KG1 (cell line): ENCODE data around the gene PRSS1.
"Not testable (repeated sequence)": the region's sequence is repeated elsewhere in the genome, so short reads cannot be mapped to it uniquely, and the experiment has no call there.

Source experiments
- DNase-seq: peaks from one replicate; lab custom pipeline; 2025; lab: John Stamatoyannopoulos, UW

The PRSS1 gene

GRCh38 chr7:142773937-142774744 is 24.9 kb downstream of the PRSS1 start:
- no peak for DNase-seq

GRCh38 chr7:142774826-142775225 is 25.6 kb downstream of the PRSS1 start:
- no peak for DNase-seq

DNA sequence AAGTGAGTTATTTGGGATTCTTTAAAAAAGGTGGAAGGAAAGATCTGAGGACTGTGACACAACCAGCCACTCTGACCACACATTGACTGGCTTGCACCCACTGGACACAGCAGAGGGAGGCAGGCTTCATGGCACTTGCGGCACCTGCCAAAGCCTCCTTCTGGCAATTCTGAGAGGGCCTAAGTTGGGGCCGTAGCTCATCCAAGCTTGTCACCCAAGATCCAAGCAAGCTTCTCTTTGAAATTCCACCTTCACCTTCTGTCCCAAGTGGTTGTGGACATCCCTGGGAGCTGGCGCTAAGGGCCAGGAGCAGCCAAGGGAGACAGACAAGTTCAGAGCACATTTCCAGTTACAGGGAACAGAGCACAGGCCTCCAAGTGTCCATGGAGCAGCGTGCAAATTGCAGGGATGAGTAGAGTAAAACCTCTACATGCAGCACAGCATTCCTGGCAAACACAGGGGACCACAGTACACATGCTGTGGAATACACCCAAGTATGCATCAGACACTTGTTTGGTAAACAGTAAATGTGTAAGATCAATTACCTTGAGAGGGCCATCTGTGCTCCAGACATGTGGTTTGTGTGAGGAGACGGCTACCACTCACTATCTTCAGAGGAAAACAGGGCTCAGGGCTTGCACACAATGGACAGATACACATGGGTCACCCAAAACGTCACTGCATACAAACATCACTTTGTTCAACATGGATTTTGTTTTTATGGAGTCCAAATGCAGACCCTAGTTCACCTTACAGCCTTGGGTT is 26.3 kb downstream of the PRSS1 start:
- DNase-seq, result not testable (repeated sequence)

- DNase-seq, result no peak
These were observed 27.1 kb downstream of the PRSS1 start for GRCh38 chr7:142776206-142776844.

GRCh38 chr7:142776845-142777225 is 27.6 kb downstream of the PRSS1 start:
- DNase-seq, result not testable (repeated sequence)

DNA sequence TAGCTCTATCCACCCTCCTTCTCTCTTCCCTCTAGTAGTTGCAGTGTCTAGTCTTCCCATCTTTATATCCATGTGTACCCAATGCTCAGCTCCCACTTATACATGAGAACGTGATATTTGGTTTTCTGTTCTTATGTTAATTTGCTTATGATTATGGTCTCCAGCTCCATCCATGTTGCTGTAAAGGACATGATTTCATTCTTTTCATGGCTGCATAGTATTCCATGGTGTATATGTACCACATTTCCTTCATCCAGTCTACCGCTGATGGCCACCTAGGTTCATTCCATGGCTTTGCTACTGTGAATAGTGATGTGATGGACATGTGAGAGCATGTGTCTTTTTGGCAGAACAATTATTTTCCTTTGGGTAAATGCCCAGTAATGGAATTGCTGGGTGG is 28.0 kb downstream of the PRSS1 start:
- no peak for DNase-seq

DNA sequence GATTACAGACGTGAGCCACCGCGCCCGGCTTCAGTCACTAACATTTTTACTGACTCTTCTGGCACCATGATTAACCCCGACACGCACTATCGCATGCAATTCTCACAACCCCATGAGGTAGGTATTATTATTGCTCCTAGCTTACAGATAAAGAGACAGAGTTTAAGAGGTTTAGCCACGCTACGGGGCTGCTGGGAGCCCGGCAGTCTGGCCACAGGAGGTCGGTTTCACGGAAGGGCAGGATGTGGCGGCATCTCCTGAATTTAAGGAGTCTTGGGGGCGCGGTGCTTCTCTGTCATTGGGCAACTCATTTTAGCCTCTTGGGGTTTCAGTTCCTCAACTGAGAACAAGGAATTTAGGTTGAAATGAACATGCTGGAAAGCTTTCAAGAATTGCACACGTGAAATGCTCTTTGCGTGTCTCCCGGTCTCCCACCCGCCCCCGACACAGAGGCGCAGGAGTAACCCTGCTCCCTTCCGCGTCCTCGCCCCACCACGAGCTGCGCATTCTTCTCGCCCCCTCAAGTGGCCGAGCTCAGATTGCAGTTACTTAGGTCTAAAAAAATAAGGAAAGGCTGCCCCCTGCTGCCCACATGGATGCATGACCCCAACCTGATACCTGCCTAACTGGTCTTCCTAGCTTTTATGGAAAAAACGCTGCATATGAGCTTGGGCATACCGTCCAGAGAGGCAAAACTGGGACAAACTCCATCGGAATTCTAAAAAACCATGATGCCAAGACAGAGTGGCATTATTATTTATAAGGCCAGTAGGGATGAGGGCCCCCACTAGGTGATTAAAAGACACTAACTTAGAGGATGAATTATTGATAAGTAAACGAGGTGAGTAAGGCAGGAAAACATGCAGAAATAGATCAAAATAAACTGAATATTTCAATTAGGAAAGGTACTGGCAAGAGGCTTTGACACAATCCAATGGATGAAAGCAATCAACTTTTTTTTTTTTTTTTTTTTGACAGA is 33.9 kb downstream of the PRSS1 start:
- DNase-seq, result peak; percentile 73

DNA sequence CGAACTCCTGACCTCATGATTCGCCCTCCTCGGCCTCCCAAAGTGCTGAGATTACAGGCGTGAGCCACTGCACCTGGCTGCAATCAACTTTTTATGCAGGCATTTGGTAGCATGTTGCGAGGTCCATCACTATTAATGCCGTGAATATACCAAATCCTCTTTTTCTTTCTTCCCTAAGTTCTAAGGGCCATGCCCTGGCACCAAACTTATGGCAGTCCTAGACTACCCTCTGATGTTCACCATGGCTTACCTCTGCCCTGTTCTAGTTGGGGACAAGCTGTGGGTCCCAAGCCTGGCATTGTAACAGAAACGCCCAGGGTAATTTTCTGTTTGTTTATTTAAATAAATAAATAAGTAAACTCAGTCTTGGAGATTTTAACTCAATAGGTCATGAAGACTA is 34.8 kb downstream of the PRSS1 start:
- DNase-seq, result no peak

DNA sequence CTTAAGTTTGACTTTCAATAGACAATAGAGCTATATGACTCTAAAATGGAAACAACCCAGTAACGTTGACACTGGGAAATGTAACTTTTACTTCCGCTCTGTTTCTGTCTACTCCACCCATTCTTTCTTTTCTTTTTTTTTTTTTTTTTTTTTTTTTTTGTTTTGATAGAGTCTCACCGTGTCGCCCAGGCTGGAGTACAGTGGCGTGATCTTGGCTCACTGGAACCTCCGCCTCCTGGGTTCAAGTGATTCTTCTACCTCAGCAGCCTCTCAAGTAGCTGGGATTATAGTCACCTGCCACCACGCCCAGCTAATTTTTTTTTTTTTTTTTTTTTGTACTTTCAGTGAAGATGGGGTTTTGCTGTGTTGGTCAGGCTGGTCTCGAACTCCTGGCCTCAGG is 35.4 kb downstream of the PRSS1 start:
- DNase-seq, result no peak

GRCh38 chr7:142785841-142786250 is 36.6 kb downstream of the PRSS1 start:
- no peak for DNase-seq

GRCh38 chr7:142787034-142787768 is 37.9 kb downstream of the PRSS1 start:
- no peak for DNase-seq

GRCh38 chr7:142787783-142788182 is 38.5 kb downstream of the PRSS1 start:
- no peak for DNase-seq

- DNase-seq, result no peak
These were observed 39.3 kb downstream of the PRSS1 start for GRCh38 chr7:142788303-142789289.

DNA sequence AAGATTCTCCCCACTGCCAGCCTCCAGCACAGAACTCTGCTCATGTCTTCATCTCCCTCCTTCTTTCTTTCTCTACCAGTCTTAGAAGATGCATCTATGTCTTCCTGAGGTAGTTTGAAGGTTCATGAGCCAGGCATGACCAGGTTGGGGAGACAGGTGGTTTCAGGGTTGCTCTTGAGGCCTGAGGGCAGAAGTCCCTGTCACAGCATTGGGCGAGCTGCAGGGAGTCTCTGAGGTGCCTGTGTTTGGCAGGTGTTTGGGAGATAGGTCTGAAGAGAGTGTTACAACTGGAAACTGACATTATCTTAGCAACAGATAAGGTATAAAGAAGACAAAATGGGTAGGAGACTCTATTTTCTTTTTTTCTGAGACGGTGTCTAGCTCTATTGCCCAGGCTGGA is 40.2 kb downstream of the PRSS1 start:
- no peak for DNase-seq

DNA sequence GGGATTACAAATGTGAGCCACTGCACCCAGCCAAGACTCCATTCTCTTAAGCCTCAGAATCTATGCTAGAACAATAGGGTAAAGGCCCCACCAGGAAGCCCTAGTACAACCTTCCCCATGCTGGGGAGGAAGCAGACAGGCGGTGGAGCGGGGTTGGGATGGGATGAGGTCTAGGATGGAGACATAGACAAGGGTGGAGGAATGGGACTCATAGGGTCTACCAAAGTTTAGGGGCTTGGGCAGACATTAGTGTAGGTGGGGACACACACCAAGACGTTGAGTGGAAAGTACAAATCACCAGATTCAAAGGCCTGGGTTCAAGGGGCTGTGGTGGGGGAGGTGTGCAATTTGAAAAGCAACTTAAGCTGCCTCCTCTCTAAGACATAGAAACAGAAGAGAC is 40.8 kb downstream of the PRSS1 start:
- DNase-seq, result no peak

GRCh38 chr7:142790555-142790954 is 41.3 kb downstream of the PRSS1 start:
- DNase-seq, result no peak

- DNase-seq, result no peak
These were observed 42.2 kb downstream of the PRSS1 start for GRCh38 chr7:142791502-142791901.

GRCh38 chr7:142792129-142792528 is 42.9 kb downstream of the PRSS1 start:
- DNase-seq, result no peak

DNA sequence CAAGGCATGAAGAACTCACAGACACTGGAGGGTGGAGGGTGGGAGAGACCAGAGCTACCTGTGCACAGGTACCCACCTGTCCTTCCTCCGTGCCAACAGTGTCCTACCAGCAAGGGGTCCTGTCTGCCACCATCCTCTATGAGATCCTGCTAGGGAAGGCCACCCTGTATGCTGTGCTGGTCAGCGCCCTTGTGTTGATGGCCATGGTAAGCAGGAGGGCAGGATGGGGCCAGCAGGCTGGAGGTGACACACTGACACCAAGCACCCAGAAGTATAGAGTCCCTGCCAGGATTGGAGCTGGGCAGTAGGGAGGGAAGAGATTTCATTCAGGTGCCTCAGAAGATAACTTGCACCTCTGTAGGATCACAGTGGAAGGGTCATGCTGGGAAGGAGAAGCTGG is 43.3 kb downstream of the PRSS1 start:
- DNase-seq, result no peak

GRCh38 chr7:142793156-142793555 is 43.9 kb downstream of the PRSS1 start:
- no peak for DNase-seq
